GM15510 (cell line): ENCODE data around the gene RASD1.

ENCODE experiments used
- POLR2A ChIP-seq: IDR thresholded peaks from 3 replicates; pipeline ENCODE4 v1.6.1; 2011; ENCODE audit warnings: borderline replicate concordance; ENCODE audit not compliant: insufficient read length; ENCODE audit errors: extremely low read depth

Gene RASD1

GRCh38 chr17:17497065-17497844 is 1.1 kb upstream of the RASD1 start:
- no peak for TF ChIP-seq POLR2A

DNA sequence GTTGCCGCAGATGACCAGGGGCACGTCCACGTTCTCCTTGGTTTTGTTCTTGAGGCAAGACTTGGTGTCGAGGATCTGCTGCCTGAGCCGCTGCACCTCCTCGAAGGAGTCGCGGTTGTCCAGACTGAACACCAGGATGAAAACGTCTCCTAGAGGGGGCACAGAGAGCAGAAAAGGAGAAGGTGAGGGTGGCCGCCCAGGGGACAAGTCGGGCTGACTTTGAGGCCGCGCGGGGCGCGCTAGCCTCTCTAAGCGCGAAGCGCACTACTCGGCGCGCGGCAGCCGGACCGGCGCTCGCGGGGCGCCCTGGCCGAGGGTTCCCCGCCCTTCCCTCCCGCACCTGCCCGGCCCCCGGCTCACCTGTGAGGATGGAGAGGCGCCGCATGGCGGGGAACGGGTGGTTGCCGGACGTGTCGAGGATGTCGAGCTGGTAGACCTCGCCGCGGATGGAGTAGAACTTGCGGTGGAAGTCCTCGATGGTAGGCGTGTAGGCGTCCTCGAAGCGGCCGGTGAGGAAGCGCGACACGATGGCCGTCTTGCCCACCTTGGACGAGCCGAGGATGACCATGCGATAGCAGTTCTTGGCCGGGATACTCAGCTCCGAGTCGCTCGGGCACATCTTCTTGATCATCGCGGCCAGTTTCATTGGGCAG is 533 bp downstream of the RASD1 start:
- no peak for TF ChIP-seq POLR2A

DNA sequence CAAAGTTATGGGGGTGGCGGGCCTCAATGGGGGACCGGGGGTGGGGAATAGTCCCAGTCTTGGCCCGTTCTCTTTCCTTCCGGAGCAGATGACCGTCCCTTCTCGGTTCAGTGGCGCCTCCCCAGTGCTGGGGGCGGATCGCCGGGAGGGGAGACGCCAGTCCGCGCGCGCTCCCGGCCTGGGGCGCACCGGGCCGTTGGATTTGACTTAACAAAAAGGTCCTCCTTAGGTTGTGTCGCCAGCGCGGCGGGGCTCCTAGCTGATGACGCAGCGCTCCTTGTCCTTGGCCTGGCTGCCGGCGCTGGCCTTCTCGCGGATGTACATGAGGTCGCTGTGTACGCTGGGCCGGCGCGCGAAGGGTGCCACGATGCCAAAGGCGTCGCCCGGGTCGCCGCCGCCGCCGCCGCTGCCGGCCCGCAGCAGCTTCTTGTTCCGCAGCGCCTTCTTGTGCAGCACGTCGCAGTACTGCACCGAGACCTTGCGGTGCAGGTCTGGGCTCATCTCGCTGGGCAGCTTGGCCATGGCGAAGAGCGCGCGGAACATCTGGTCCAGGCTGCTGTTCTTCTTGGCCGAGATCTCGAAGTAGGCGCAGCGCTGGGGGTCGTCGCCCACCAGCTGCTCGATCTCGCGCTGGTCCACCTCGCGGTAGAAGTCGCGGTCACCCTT is 1.2 kb downstream of the RASD1 start:
- no peak for TF ChIP-seq POLR2A

- TF ChIP-seq POLR2A: no peak
These were observed 1.7 kb downstream of the RASD1 start for GRCh38 chr17:17494499-17494869.

GRCh38 chr17:17493986-17494466 is 2.2 kb downstream of the RASD1 start:
- TF ChIP-seq POLR2A: no peak

GRCh38 chr17:17493249-17493985 is 2.8 kb downstream of the RASD1 start:
- no peak for TF ChIP-seq POLR2A

DNA sequence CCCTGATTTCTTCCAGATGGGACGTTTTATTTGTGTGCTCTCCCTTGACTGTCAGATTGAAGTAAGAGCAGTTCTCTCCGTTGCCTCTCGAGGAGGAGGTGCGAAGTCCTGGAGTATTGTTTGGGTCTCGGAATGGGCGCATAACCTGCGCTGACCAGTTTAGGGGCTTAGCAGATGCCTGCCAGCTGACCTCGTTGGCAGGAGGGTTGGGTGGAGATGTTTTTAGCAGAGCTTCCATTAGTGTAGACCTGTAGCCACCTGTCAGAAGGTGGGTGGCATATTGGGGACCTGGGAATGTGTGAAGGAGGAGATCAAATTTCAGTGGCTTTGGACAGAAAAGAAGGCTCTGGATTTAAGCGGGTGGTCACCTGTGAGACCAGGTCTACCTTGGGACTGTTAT is 3.6 kb downstream of the RASD1 start:
- no peak for TF ChIP-seq POLR2A

- no peak for TF ChIP-seq POLR2A
These were observed 4.1 kb downstream of the RASD1 start for GRCh38 chr17:17492085-17492484.

- no peak for TF ChIP-seq POLR2A
These were observed 4.6 kb downstream of the RASD1 start for GRCh38 chr17:17491546-17491988.

- no peak for TF ChIP-seq POLR2A
These were observed 5.1 kb downstream of the RASD1 start for GRCh38 chr17:17491031-17491471.

DNA sequence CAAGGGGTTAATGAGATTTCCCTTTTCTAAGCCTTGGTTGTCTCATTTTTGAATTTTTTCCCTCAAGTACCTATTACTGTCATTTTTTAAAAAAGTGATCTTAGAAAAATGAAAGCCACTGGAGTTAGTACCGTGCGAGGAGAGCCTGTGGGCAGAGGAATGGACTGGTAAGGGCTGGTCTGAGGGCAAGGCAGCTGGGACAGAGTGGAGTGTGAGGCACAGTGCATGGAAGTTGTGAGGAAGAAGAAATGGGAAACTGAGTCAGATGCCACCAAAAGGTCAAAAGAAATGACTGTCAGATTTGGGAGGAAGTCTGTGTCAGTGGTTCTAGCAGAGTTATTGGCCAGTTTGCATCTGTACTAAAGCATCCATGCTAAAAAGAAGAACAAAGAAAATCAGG is 8.2 kb downstream of the RASD1 start:
- no peak for TF ChIP-seq POLR2A

DNA sequence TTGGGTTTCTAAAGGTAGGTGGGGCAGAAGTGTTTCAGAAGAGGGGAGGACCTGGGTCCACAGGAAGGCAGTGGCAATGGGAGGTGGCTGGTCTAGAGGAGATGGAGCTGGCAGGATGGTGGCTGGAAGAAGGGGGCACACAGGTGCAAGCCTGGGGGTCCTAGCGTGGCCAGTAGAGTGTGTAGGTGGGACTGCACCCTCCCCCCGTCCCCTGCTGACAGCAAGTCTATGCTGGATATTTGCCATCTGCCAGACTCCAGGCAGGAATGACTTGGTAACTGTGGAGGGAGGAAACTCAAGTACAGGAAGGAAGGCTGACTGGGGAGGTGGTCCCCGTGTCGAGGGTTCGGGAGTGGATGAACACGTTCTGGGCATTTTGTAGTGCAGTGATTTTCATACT is 10.8 kb downstream of the RASD1 start:
- no peak for TF ChIP-seq POLR2A

DNA sequence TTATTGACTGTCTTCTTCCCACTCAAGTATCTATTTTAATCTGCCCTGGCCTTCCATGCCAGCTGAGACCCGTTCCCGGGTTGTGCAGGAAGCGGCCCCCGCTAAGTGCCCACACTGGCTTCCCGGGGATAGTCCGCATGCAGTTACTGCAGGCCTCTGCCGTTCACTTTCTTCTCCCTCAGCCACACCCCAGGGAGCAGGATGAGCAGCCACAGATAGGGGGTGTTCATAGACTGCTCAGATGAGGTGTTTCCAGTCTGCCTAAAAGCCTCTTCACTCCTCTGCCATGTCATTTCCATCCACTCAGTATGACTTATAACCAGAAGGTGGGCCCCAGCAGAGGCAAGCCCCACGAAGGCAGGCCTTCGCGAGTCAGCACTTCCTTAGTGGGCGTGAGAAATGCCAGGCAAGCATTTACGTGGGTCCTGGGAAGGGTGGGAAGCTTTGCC is 11.7 kb downstream of the RASD1 start:
- no peak for TF ChIP-seq POLR2A

DNA sequence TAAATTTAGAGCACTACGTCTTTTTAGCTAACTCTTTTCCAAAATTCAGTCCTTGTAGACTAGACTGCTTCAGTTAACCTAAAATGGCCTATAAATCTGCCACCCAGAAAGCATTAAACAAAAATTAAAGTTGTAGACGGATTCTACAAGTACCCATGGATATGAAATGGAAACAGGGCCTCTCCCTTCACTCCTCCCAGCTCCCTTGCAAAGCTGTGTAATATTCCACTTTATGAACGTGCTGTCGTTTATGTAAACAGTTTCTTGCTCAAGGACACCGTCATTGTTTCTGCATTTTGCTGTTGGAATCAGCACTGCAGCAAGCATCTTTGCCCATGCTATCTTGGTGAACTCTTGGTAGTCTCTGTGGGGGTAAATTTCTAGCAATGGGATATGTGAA is 14.3 kb downstream of the RASD1 start:
- TF ChIP-seq POLR2A: no peak
